ENCODE results near the gene MRAS.
"Not testable (repeated sequence)": the region's sequence is repeated elsewhere in the genome, so short reads cannot be mapped to it uniquely, and the experiment has no call there.

MRAS gene

DNA sequence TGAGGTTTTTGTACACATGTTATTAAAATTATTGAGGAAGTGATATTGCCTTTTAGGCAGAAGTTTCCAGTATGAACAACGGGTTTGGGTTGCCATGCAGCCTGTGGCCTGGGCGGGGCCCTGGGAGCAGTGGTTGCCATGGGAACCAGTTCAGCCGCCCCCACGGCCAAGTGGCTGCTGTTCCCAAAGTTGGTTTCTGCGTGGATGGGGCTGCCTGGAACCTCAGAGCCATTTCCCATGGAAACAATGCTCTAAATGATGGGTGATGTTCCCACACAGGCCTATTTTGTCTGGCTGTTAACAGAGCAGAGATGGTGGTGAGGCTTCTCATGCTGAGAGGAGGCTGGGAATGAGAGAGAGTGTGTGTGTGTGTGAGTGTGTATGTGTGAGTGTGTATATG lies 19.5 kb downstream of the MRAS start:
- DNase-seq: no peak

DNA sequence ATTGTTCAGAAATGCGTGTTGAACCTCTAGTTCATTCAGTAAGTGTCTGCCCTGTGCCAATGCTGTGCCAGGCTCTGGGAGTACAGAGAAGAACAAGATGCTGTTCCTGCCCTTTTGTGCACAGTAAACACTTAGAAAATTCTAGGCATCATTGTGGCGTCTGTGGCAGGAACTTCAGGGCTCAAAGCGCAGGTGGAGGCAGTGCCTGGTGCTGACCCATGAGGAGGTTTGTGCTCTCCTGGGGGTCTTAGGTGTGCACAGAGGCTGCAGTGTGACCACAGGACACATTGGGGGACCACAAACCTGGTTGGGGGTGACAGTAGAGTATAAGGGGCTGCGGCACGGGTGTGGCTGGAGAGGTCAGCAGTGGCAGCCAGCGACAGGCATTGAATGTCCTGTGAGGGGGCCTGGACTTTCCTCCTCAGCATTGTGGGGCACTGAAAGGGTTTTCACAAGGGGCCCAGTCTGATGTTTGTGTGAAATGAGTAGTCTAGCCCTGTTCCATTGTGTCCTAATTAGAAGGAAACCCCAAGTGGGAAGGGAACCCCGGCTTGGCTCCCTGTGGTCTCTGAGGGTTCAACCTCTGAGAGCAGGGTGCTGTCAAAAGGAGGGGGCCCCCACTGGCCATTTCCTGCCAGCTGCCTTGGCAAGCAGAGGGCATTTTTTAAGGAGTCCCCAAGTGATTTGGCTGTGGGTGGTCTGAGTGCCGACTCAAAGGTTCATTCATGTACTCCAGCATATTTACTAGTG lies 20.9 kb downstream of the MRAS start:
- no peak for DNase-seq

GRCh38 chr3:138370321-138370720 lies 21.9 kb downstream of the MRAS start:
- DNase-seq: no peak

GRCh38 chr3:138371070-138371965 lies 22.9 kb downstream of the MRAS start:
- no peak for DNase-seq

- DNase-seq: no peak
Observed at GRCh38 chr3:138373087-138373735, 24.8 kb downstream of the MRAS start.

- DNase-seq: no peak
Observed at GRCh38 chr3:138373736-138374094, 25.3 kb downstream of the MRAS start.

- DNase-seq: no peak
Observed at GRCh38 chr3:138374573-138375134, 26.3 kb downstream of the MRAS start.

DNA sequence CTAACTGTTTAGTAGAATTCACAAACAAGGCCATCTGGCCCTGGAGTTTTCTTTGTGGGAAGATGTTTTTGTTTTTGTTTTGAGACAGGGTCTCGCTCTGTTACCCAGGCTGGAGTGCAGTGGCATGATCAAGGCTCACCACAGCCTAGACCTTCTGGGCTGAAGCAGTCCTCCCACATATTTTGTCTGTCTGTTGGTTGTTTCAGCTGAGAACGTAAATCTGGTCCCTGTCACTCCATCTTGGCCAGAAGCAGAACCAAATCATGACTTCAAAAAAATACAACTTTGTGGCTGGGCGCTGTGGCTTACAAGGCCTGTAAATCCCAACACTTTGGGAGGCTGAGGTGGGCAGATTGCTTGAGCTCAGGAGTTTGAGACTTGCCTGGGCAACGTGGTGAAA lies 27.1 kb downstream of the MRAS start:
- DNase-seq: no peak

GRCh38 chr3:138376663-138377062 lies 28.3 kb downstream of the MRAS start:
- DNase-seq: no peak

GRCh38 chr3:138377212-138377611 lies 28.8 kb downstream of the MRAS start:
- not testable (repeated sequence) for DNase-seq

GRCh38 chr3:138377804-138378203 lies 29.4 kb downstream of the MRAS start:
- no peak for DNase-seq

DNA sequence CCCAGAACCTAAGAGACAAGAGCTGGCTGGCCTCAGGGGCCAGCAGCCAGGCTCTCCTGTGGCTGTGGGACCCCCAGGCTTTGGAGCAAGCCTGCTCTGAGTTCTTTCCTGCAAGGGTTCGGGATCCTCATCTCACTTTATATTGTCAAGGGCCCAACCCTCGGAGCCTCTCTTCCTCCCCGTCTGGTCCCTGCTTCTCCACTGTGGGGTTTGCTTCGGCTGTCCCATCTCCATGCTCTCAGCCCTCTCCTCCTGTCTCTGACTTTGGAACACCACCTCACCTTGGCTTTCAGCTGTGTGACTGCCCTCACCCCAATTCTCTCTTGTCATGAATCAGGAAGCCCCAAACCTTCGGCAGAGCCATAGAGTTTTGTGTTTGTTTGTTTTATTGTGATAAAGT lies 30.0 kb downstream of the MRAS start:
- no peak for DNase-seq

- no peak for DNase-seq
Observed at GRCh38 chr3:138378990-138379389, 30.6 kb downstream of the MRAS start.

DNA sequence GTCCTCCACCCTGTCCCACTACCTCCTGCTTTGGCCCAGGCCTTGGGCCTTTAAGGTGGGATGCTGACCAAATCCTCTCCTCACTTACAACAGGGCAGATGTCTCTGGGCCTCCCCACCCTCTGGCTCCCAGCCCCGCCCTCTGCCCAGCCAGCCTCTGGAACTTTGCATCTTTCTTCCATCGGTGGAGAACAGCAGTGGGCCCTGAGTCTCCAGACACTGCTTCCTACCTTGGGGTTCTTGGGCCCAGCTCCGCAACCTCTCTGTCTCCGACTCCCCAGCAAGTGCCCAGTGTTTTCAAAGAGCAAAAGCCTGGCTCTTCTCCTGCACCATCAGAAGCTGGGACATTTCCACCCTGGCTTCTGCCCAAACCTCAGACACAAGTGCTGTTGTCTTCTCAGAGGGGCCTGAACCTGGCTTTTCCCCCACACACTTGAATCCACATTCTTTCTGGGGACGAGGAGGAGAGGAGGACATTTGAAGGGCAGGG lies 33.1 kb downstream of the MRAS start:
- DNase-seq: no peak

DNA sequence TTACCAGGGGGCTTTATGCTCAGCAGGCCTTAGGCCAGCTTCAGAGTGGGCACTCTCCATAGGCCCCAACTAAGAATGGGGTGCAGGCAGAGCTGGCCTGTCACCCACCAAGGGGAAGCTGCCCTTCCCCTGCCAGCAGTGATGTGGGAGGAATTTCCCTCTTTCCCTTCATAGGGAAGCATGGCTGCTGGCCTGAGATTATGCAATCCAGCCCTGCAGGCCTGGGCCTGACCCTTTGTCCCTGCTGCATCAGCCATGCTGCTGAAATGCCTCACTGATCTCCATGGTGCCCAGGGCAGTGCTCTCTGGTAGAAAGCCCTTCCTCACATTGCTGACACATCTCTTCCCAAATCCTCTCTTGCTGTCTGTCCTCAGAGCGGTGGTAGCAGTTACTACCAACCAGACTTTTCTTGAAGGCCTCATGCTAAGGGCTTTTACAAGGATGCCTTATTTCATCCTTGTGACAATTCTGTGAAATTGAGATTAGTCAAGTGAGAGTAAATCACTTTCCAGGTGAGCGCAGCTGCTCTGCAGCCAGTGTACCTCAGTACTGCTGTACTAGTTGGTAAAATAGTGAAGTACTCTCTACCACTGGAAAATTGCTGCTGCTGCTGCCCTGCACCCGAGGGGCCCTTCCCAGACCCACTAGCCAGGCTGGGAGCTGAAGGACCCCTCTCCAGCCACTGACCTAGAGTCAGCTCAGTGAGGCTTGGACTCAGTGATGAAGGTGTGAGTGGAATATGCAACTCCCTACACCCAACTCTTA lies 33.8 kb downstream of the MRAS start:
- DNase-seq: no peak

DNA sequence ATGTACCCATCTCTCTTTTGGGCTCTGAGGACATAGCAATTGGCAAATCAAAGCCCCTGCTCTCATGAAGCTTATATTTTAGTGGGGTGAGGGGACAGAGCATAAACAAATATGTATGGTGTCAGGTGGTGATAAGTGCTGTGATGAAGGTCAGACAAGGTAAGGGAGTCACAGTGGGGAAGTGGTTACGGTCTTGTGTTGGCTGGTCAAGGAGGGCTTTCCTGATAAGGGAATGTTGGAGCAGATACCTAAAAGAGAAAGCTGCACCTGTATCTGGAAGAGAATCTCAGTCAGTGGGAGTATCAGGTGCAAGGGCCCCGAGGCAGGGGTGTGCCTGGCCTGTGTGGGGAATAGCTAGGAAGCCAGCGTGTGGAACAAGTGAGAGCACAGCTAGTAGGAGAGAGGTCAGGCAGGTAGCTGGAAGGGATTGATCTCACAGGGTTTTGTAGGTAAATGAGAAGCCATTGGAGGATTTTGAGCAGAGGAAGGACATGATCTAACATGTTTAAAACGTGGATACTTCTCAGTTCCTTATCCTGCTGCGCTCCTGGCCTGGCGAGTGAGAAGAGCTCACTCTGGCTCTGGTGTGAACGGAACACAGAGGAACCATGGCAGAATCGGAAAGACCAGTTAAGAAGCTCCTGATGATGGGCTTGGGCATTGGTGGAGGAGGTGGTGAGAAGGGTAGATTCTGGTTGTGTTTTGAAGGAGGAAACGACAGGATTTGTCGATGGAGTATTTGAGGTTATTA lies 35.5 kb downstream of the MRAS start:
- DNase-seq: no peak

DNA sequence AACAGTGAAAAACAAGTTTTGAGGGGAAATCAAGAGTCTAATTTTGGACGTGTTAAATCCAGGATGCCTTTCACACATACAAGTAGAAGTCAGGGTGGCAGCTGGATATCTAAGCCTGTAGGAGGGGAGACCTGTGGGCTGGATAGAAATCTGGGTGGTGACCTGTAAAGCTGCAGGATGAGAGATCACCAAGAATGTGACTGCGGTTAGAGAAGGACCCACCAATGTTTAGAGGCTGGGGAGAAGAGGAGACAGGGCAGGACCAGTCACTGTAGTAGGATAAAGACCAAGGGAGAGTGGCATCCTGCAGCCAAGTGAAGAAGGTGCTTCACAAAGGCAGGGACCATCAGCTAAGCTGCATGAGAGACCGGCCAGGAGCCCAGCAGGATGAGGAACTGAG lies 36.2 kb downstream of the MRAS start:
- DNase-seq: no peak

- DNase-seq: no peak
Observed at GRCh38 chr3:138384976-138385375, 36.6 kb downstream of the MRAS start.

- DNase-seq: no peak
Observed at GRCh38 chr3:138389144-138389601, 40.8 kb downstream of the MRAS start.

DNA sequence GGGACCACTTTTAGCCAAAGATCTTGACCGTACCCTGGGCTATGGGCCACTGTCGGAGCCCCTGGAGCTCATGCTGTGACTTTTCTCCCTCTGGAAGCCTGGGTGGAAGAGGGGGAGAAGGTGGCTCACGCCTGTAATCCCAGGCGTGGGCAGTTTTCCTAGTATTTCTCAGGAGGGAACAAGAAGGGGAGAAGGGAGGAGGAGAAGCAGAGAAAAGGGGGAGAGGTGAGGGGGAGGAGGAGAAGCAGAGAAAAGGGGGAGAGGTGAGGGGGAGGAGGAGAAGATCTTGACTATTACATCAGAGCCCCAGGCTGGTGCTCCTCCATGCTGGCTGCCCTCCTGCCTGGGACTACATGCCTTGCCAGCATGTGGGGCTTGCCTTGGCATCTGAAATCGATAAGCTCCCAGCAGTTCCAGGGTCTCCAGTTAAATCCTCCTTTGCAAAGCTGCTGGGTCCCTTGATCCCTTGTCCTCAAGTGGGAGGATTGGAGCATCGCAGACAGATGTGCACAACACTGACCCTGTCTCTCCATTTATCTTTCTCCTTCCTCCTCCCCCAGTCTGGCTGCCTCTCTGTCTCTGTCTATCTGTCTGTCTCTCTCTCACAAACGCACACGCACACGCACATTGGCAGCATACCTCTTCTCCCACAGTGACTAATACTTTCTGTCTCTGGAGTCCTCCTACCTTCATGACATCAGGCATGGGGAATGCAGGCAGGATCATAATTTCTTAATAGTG lies 41.6 kb downstream of the MRAS start:
- no peak for DNase-seq

DNA sequence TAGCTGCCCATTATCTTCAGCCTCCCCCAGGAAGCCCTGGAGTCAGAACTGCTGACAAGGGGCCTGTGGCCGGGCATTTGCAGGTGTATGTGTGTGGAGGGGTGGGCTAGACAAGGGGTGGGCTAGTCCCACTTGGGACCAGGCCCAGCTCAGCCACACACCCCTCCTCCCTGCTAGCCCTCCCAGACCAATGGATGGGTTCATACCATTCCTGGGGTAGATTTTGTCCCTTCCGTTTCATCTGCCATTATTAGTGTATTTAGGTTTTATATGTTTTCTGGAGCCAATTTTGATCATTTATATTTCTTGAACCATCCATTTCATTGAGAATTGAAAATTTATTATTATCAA lies 42.2 kb downstream of the MRAS start:
- DNase-seq: no peak

Measured in NCI-H1092 treated with DMSO at 0.1 percent for 48 hours (cell line).